HG02623 (cell line): ENCODE measurements around the gene EN2.

ENCODE experiments used
- ATAC-seq: cut with Tn5 transposase; IDR thresholded peaks from one replicate; pipeline ENCODE4 v1.9.1; 2021; ENCODE audit warnings: moderate library complexity; ENCODE audit not compliant: unreplicated experiment

EN2 gene

GRCh38 chr7:155450558-155450969 is 7.4 kb upstream of the EN2 start:
- no peak for ATAC-seq

DNA sequence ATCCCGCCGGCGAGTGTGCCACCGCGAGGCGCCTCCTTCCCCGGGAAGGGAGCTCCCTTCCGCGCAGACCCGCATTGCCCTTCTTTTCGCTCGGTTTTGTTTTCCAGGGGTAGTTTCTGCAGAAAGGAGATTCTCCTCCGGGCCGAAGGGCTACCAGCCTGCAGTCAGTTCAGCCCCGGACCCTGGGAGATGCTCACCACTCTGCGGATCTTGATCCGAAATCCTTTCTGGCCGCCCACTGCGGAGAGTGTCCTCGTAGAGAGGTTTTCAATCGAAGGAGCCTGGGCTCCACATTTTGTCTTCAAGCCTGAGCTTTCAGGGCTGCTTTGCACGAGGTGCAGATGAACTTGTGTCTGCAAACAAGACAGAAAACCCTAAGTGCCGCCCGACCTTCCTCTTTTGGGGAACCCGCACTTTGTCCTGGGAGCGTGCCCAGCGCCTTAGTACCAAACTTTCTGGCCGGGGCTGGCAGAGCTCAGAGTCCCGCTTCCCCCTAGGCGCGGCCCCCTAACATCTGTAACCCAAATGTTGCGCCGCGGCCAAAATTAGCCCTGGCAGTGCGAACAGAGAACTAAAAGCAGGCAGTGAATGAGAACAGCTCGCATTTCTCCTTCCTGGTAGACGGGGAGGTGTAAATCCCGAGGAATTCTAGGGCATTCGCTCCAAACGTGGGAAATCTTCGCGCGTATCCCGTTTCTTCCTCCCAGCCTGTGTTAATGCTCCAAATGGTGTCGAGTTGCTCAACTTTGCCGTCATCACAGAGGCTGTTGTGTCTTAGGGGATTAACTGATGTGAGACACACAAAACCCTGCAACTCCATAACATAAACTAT is 6.7 kb upstream of the EN2 start:
- ATAC-seq: no peak

- no peak for ATAC-seq
These were observed 6.1 kb upstream of the EN2 start for GRCh38 chr7:155451840-155452239.

- no peak for ATAC-seq
These were observed 5.2 kb upstream of the EN2 start for GRCh38 chr7:155452505-155453295.

GRCh38 chr7:155453296-155454182 is 4.4 kb upstream of the EN2 start:
- no peak for ATAC-seq

- no peak for ATAC-seq
These were observed 3.5 kb upstream of the EN2 start for GRCh38 chr7:155454183-155455112.

DNA sequence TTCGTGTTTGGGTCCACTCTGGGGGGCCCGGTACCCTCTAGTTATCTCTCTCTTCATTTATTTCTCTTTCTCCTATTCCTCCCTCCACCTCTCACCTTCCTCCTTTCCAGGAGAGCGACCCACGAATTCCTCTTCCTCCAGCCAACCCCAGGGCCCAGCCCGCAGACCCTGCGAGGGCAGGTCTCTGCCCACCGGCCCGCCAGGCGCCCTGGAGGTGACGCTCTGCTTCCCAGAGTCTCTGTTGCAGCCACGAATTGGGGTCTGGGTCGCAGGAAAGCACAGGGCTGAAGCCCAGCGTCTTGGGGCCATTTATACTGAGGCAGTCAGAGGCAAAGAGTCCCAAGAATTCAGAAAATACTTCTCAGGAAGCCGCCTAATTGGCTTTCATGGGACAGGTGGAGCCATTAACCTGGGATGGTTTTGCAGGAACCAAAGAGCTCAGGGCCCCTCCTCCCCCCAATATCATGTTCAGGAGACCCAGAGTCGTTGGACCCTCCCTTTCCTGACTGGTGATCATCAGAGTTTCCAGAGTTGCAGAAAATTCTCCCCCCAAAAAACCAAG is 2.7 kb upstream of the EN2 start:
- ATAC-seq: no peak

GRCh38 chr7:155455776-155456737 is 1.9 kb upstream of the EN2 start:
- ATAC-seq: no peak

- ATAC-seq: no peak
These were observed 988 bp upstream of the EN2 start for GRCh38 chr7:155456738-155457543.

- ATAC-seq: no peak
These were observed 302 bp upstream of the EN2 start for GRCh38 chr7:155457544-155458110.

- ATAC-seq: no peak
These were observed 1.2 kb downstream of the EN2 start for GRCh38 chr7:155458878-155459699.

GRCh38 chr7:155459700-155460461 is 2.0 kb downstream of the EN2 start:
- ATAC-seq: no peak

GRCh38 chr7:155460926-155461613 is 3.1 kb downstream of the EN2 start:
- ATAC-seq: no peak

DNA sequence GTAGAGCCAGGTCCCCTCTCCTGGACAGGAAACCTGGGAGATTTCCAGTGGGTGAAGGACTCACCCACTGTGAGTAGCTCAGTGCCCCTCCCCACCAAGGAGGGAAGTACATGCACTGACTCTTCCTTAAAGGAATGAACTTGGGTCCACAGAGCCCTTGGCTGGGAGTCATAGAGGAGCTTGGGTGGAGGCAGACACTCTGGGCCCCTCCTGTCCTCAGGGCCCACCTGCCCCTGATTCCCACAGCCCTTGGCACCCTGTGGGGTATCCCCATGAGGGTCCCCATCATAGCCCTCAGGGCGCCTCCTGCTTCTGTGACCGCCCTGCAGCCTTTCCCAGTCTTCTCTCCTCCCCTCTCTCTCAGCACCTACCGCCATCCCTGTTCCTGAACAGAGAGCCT is 3.7 kb downstream of the EN2 start:
- no peak for ATAC-seq

GRCh38 chr7:155462163-155462735 is 4.3 kb downstream of the EN2 start:
- no peak for ATAC-seq
